NCI-H526 treated with DMSO at 0.1 percent for 48 hours (cell line): ENCODE data around the gene RHOG.
"Not testable (repeated sequence)": the region's sequence is repeated elsewhere in the genome, so short reads cannot be mapped to it uniquely, and the experiment has no call there.

Experiments
- DNase-seq: peaks from one replicate; lab custom pipeline; 2025; lab: John Stamatoyannopoulos, UW

RHOG gene

GRCh38 chr11:3840870-3841425, at the start of gene RHOG:
Gene RHOG, minus strand, starts transcription at chr11:3840959. Its CDS starts 12,821 bp downstream, at chr11:3828138.
- DNase-seq: peak; percentile 37

DNA sequence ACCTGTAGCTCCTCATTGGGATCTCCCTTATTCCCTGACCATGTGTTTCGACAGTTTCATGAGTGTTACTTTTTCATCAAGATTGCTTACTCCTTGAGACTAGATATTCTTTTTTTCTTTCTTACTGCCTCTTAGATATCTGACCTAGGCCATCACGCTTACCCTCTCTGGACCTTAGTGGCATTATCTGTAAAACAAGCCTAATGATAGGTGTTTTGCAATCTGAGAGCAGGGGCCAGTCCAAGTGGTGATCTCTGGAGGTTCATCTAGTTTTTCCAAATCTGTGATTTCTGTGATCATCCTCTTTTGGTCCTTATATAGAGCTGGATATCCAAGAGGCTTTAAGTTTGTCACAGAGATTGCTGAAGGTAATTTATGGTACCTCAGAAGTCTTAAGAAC, 49.3 kb upstream of the RHOG start:
- DNase-seq: no peak

DNA sequence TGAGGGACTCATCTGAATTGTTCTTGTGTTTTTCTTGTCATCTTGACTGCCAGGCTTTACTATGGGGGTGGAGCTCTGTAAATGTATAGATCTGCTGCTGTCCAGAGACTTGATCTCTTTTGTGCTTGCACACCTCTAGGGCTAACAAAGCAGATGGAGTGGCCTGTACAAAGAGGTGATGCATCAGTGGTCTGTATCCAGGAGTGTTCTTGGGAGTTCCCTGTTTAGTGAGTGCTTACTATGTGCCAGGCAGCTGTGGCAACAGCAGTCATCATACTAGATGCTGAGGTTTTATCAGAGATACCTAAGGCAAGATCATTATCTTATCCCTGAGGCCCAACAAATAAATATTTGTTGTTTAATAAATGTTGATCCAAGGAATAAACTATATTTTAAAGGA, 48.1 kb upstream of the RHOG start:
- DNase-seq: no peak

DNA sequence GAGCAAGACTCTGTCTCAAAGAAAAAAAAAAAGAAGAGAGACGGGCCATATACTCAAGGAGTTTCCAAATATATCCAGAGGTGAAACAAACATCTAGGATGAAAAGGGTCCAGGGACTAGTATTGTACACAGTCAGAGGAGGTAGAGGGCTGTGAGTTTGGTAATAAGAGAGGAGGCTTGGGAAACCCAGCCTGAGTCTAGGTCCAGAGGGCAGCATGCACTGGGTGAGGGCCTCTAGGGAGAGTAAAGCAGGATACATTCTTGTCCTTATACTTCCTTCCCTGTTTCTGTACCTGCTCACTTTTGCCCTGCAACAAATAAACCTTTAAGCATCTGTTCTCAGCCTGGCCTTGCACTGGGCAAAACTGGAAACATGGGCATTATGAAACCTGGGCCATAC, 46.2 kb upstream of the RHOG start:
- DNase-seq: no peak

GRCh38 chr11:3885855-3886254, 45.1 kb upstream of the RHOG start:
- DNase-seq: no peak

DNA sequence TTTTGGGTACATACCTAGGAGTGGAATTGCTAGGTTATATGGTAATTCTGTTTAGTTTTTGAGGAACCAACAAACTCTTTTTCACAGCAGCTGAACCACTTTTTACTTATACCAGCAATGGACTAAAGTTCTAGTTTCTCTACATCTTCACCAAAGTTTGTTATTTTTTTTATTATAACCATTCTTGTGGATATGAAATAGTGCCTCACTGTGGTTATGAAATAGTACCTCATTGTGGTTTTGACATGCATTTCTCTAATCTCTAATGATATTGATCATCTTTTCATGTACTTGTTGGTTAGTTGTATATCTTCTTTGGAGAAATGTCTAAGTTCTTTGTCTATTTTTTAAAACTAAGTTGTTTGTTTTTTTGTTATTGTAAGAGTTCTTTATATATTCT, 41.9 kb upstream of the RHOG start:
- no peak for DNase-seq

DNA sequence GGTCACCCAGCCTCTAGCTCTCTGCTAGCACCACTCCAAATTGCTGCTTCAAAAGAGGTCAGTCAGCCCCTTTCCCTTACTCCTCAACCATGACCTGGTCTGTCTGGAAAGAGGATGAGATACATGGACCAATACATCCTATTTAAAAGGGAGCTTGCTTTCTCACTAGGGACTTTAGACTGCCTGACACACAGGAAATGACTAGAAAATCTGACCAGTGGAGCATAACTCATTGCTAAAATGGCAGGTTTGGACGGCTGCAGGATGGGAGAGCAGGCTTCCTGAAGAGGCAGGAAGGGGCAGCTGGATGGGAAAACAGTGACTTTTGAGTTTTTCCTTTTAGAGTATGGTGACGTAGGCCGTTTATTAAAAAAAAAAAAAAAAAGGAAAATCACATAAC, 40.0 kb upstream of the RHOG start:
- no peak for DNase-seq

- no peak for DNase-seq
Measured at GRCh38 chr11:3879967-3880542, 39.3 kb upstream of the RHOG start.

- no peak for DNase-seq
Measured at GRCh38 chr11:3879216-3879966, 38.6 kb upstream of the RHOG start.

GRCh38 chr11:3878258-3878584, 37.5 kb upstream of the RHOG start:
- DNase-seq: no peak

GRCh38 chr11:3877364-3878257, 36.9 kb upstream of the RHOG start:
- peak; percentile 44 for DNase-seq

GRCh38 chr11:3876613-3877012, 35.9 kb upstream of the RHOG start:
- no peak for DNase-seq

DNA sequence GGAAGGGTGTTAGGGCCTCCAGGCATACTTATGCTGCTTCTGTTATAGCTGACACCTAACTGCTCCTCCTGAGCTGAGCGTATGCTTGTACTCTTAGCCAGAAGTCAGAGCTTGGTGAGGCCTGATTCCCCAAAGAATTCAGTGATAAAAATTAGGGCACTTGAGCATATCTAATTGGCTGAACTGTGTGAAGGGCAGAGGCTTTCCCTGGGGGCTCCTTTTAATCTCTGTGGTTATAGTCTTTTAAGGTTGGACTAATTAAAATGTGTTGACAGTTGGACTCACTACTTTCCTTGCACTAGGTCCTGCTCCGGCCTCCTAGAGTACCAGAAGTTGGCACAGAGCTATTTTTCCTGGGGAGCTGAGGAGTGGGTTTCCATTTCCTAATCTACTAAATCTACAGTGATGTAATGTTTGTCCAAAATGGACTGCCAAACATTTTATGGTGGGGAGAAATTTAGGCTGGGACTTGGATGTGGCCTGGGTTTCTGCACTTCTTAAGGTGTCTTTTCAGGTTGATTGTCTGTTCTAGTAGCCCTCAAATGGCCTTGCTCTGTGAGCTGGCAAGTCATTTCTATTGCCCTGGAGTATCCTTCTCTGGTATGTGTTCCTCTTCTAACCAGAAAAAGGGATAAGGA, 33.1 kb upstream of the RHOG start:
- no peak for DNase-seq

GRCh38 chr11:3867209-3868091, 26.7 kb upstream of the RHOG start:
- DNase-seq: no peak

- no peak for DNase-seq
Measured at GRCh38 chr11:3866836-3867208, 26.1 kb upstream of the RHOG start.

GRCh38 chr11:3866206-3866605, 25.4 kb upstream of the RHOG start:
- DNase-seq: no peak

DNA sequence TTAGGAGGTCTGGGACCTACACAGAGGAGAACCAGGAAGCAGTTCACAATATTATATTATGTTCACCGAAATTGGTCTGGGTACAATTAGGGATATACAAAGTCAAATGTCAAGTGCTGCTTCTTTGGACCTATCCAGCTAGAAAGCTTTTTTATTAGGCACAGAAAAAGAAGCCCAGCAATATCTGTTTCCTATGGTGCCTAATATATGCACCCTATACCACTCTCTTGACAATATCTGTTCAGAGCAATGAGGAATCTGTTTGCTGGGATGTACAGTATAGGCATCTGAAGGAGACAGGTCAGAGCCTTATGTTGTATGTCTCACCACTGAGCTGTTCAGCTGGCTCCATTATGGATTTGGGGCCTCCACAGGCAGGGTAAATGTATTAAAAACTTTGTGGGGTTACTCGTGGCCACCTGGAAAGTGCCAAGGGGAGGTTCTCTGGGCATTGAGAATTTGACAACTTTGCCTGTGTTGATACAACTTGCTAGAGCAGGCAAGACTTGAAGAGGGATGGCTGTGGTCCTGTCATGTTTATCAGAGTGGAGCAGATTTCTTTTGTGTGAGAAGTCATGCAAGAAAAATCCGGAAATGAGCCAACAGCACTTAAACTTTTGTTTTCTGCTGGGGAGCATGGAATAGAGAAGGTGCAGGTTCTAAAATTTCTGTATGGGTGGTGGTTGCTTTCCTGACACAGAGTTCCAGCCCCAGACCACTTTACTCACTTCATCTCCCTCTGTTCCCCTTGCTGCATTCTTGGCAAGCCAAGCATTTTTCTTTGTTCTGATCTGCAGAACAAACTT, 24.8 kb upstream of the RHOG start:
- DNase-seq: no peak

- DNase-seq: no peak
Measured at GRCh38 chr11:3861683-3862082, 20.9 kb upstream of the RHOG start.

DNA sequence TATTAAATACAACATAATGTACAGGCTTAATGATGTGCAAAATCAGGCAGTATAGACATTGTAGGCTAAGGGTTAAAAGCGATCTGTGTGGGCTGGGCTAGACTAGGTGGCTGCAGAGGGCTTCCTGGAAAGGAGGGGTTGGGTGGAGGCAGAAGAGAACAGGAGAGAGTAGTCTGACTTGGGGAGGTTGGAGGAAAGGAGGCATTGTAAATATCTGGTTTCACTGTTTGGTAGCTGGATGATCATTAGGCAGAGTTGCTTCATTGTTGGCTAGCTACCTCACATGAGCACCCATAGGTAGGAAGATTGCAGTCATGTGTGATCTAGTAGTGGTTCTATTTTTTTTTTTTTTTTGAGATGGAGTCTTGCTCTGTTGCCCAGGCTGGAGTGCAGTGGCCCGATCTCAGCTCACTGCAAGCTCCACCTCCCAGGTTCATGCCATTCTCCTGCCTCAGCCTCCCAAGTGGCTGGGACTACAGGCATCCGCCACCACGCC, 20.2 kb upstream of the RHOG start:
- DNase-seq: not testable (repeated sequence)

DNA sequence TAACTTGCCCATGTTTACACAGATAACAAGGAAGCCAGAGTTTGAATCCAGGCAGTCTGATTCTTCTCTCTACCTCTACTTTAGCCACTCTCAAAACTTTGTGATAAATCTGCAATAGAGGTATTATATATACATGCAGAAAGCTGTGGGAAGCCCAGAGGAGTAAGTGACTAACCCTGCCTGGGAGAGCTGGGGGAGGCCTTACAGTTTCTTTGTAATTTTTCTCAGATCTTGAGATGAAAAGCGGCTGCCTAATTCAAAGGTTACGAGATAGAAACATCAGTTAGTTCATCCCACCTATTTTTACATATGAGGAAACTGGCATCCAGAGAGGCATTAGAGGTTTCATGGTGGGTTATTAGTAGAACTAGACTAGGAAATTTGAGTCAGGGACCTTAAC, 19.6 kb upstream of the RHOG start:
- no peak for DNase-seq
